Thymus (tissue), 11 donors: Measurements from ENCODE around the gene JUP. TPM values are rescaled to one million over a fixed set of nuclear protein-coding genes. Genes with fewer than 3 reads are reported as not detected.
A peak's percentile ranks its signal among the peaks of the same experiment; 100 is the strongest.

ENCODE experiments used
- DNase-seq, 9 donors: peaks; one replicate each; pipeline ENCODE4 v3.0.0-alpha.2; 2013; ENCODE audit warnings: low spot score in 9 of 9, low read depth in 6 of 9, missing footprints in 1 of 9
- H3K27ac ChIP-seq, 2 donors: one replicate each; pipeline ENCODE4 v1.5.1; 2013; ENCODE audit warnings: control low read depth in 1 of 2, low read depth in 1 of 2, low read length in 1 of 2, mild to moderate bottlenecking in 1 of 2, moderate library complexity in 1 of 2
- H3K27me3 ChIP-seq, 2 donors: one replicate each; pipeline ENCODE4 v1.5.1; 2013; ENCODE audit warnings: low read length in 1 of 2; ENCODE audit not compliant: control insufficient read depth in 2 of 2, insufficient read depth in 1 of 2
- H3K36me3 ChIP-seq, 2 donors: one replicate each; pipeline ENCODE4 v1.5.1; 2013; ENCODE audit warnings: low read length in 1 of 2, mild to moderate bottlenecking in 1 of 2, moderate library complexity in 1 of 2; ENCODE audit not compliant: control insufficient read depth in 2 of 2, insufficient read depth in 2 of 2
- H3K4me1 ChIP-seq, 2 donors: one replicate each; pipeline ENCODE4 v1.5.1; 2013; ENCODE audit warnings: low read length in 2 of 2; ENCODE audit not compliant: control insufficient read depth in 2 of 2, insufficient read depth in 2 of 2
- H3K4me3 ChIP-seq, 2 donors: one replicate each; pipeline ENCODE4 v1.5.1; 2013; ENCODE audit warnings: low read length in 2 of 2, control low read depth in 1 of 2, mild to moderate bottlenecking in 1 of 2
- H3K9me3 ChIP-seq, 2 donors: one replicate each; pipeline ENCODE4 v1.5.1; 2013; ENCODE audit warnings: low read length in 1 of 2, mild to moderate bottlenecking in 1 of 2; ENCODE audit not compliant: control insufficient read depth in 2 of 2, insufficient read depth in 1 of 2
- WGBS: extraction: QIAGEN DNeasy Blood & Tissue Kit; methylation state at CpG from one replicate; pipeline ENCODE4 v1.1.7; 2013; 5-methylcytosine and 5-hydroxymethylcytosine counted together
- polyA plus RNA-seq: library from polyadenylated mRNA; stranded (reverse); fragments of 200-250 nt; gene quantifications from one replicate; pipeline ENCODE4 v1.2.3, GENCODE V29; 2013
- total RNA-seq: library from RNA; stranded (reverse); fragments of 120-200 nt; gene quantifications from one replicate; pipeline ENCODE4 v1.2.4, GENCODE V29; 2013
- donor health status: healthy.

JUP gene
- total and polyA plus RNA-seq, 2 donors = 27.0 to 87.6 TPM

DNA sequence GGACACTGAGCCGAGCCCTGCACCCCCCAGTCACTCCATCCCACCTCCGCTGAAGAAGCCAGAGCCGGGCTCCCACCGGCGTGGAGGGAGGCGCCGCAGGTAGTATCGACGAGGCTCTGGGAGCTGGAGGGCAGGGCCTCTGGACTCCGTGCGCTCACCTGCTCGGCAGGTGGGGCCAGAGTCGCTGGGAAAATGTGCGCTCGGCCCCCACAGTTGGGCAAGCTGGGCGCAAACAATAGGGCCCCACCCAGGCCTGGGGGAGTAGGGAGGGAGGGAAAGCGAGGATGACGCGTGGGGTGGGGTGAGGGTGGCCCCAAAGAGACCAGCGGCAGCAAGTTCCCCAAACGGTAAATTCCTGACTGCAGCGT is 668 bp downstream of the JUP start:
- peaks cover 18 to 76% of the 10 kb centered on the region in 2 donors for H3K4me1 ChIP-seq

DNA sequence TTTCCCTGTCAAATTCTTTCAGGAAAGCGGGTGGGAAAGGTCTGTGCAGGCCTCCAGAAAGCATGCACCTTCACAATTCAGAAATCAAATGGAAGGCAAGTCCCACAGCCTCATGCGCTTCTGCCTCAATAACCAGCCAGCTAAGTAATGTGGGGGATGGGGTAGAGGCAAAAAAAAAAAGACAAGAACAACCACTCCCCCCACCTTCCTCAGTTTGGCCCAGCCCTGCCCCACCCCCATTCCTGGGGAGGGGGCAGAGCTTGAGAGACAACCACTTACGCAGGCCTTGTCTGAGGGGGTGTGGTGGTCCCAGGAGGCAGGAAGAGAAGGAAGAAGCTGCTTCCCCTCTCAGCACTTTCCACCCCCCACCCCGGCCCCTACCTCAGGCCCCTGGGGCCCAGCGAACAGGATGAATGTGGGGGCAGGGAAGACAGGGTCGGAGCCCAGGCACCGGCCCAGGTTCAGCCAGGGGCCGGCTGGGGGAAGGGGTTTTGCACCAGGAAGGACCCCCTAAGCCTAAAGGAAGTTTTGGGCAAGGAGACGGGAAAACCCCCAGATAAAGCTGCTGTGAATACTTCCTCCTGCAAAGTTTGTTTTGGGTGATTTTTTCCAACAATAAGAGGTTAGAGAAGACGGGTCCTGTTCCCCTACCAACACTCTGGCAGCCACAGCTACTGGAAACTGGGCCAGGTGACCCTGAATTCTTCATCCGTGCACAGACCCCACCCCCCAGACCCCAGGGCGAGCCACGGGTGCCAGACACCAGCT is 1.2 kb downstream of the JUP start:
- peak in 5 of 9 donors; percentile 64 to 85 (median 67) for DNase-seq
- Histone ChIP-seq H3K27ac (peak overlapping the region; percentile 72 to 83), H3K36me3 (peaks cover 0 to 3% of the 10 kb centered on the region in 2 donors), H3K4me1 (peaks cover 18 to 74% of the 10 kb centered on the region in 2 donors), H3K4me3 (peak overlapping the region; percentile 55 to 58), H3K27me3 (peaks cover 0 to 5% of the 10 kb centered on the region in 2 donors), H3K9me3 (no peaks in the 10 kb centered on the region)
- WGBS = 4% methylated on average over 13 of the region's 13 CpGs

More for the DNA sequence above, 668 bp downstream of the JUP start:
- peak in 1 of 9 donors; percentile 10 for DNase-seq
- Histone ChIP-seq H3K27ac (peak overlapping the region; percentile 71 to 83), H3K27me3 (peaks cover 0 to 5% of the 10 kb centered on the region in 2 donors), H3K9me3 (no peaks in the 10 kb centered on the region), H3K36me3 (peaks cover 0 to 3% of the 10 kb centered on the region in 2 donors), H3K4me3 (peak overlapping the region; percentile 55 to 58)
- WGBS = under 1% methylated on average over 22 of the region's 22 CpGs

DNA sequence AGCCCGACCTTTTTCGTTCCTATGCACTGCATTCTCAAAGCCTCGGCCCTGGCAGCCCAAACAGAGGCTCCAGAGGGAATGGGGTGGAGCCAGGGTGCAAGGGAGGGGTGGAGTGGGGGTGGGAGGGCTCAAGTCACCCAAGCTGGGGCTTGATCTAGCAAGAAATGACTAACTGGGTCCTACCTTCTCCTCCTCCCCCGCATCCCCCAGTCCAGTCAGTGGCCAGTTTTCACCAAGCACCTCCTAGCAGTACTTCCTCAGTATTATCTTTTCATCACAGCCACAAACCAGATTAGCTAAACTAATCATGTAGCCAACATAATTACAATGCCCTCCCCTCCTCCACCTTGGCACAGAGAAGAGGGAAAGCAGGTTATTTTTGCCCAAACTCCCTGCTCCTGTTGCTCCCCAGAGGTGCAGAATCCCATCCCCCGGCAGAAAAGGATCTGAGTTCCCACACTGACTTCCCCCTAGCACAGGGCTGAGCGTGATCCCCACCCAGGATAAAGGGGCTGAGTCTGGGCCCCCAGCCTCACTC is 2.2 kb downstream of the JUP start:
- peak in 1 of 9 donors; percentile 33 for DNase-seq
- 22% methylated on average over 6 of the region's 6 CpGs for WGBS
- Histone ChIP-seq H3K27ac (peak overlapping the region; percentile 53 to 61), H3K27me3 (peaks cover 0 to 5% of the 10 kb centered on the region in 2 donors), H3K4me3 (peak overlapping the region in 1 of 2 donors; percentile 58), H3K36me3 (peaks cover 0 to 3% of the 10 kb centered on the region in 2 donors), H3K4me1 (peaks cover 18 to 64% of the 10 kb centered on the region in 2 donors), H3K9me3 (no peaks in the 10 kb centered on the region)

GRCh38 chr17:41782142-41782541 is 4.4 kb downstream of the JUP start:
- H3K27me3 ChIP-seq = peaks cover 0 to 5% of the 10 kb centered on the region in 2 donors
- WGBS = 95% methylated on average over 4 of the region's 4 CpGs
- H3K27ac ChIP-seq = no peak overlapping the region
- no peak for DNase-seq
- H3K4me1 ChIP-seq = peaks cover 18 to 48% of the 10 kb centered on the region in 2 donors
- no peaks in the 10 kb centered on the region for H3K9me3 ChIP-seq
- no peak overlapping the region for H3K4me3 ChIP-seq
- peaks cover 0 to 7% of the 10 kb centered on the region in 2 donors for H3K36me3 ChIP-seq

- 88% methylated on average over 13 of the region's 13 CpGs for WGBS
- Histone ChIP-seq H3K36me3 (peaks cover 0 to 7% of the 10 kb centered on the region in 2 donors), H3K4me3 (no peak overlapping the region), H3K27me3 (peaks cover 0 to 5% of the 10 kb centered on the region in 2 donors), H3K27ac (no peak overlapping the region), H3K4me1 (peaks cover 18 to 42% of the 10 kb centered on the region in 2 donors), H3K9me3 (no peaks in the 10 kb centered on the region)
- DNase-seq = no peak
These were observed 5.0 kb downstream of the JUP start for GRCh38 chr17:41781404-41782110.

- peaks cover 2 to 30% of the 10 kb centered on the region in 2 donors for H3K4me1 ChIP-seq
These were observed 6.6 kb downstream of the JUP start for GRCh38 chr17:41779954-41780353.

DNA sequence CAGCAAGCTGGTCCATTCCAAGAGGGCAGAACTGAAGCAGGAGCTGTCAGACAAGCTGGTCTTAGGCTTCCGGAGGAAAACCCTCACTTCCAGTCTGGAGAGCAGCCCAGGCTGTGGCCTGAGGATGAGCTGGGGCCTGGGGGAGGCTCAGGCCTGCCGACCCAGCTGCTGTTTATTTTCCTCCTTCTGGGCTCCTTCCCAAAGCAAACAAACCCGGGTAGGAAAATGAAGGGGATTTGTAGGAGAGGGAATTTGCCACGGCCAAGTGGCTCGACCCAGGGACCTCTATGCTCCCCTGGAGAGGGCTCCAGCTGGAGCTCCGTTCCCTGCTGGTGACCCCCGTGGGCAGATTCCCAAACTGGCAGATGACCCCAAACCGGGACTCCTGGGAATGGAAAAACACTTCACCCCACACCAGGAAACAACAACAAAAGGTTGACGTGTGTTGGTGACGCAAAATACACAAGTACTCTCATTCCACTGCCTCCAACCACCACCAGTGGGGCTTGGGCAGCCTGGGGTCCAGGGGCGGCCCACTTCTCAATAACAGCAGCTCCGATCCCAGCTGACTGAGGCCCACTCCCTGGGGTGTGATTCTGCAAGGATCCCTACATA is 8.8 kb downstream of the JUP start:
- peaks cover 0 to 20% of the 10 kb centered on the region in 2 donors for H3K4me1 ChIP-seq
- DNase-seq = no peak
- no peak overlapping the region for H3K4me3 ChIP-seq
- H3K27ac ChIP-seq = peak overlapping the region in 1 of 2 donors; percentile 42
- H3K36me3 ChIP-seq = peaks cover 0 to 14% of the 10 kb centered on the region in 2 donors
- H3K27me3 ChIP-seq = no peaks in the 10 kb centered on the region
- 69% methylated on average over 12 of the region's 12 CpGs for WGBS
- no peaks in the 10 kb centered on the region for H3K9me3 ChIP-seq

More at GRCh38 chr17:41779954-41780353, 6.6 kb downstream of the JUP start:
- no peaks in the 10 kb centered on the region for H3K9me3 ChIP-seq
- 98% methylated on average over 1 of the region's 1 CpG for WGBS
- DNase-seq = no peak
- no peak overlapping the region for H3K4me3 ChIP-seq
- H3K27ac ChIP-seq = no peak overlapping the region
- no peaks in the 10 kb centered on the region for H3K27me3 ChIP-seq
- H3K36me3 ChIP-seq = peaks cover 0 to 14% of the 10 kb centered on the region in 2 donors

DNA sequence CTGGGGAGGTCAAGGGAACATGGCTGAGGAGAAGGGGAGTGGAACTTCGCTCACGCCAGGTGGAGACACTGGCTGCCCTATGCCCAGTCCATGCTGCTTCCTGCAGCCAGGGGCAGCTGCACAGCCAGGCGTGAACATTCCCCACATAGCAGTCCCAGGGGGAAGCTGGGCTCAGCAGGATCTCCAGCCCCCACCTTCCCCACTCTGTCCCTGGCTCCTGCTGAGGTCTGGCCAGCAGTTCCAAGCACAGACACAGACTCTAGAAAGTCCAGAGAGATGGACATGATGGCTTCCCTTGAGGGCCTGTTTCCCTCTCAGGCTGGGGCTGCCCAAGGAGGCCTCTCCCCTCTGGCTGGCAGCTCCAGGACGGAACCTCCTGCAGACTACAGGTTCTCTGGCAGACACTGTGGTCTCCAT is 9.3 kb downstream of the JUP start:
- H3K27me3 ChIP-seq = no peaks in the 10 kb centered on the region
- H3K36me3 ChIP-seq = peaks cover 0 to 11% of the 10 kb centered on the region in 2 donors
- DNase-seq = no peak
- no peaks in the 10 kb centered on the region for H3K9me3 ChIP-seq
- WGBS = 90% methylated on average over 4 of the region's 4 CpGs
- H3K27ac ChIP-seq = no peak overlapping the region
- no peak overlapping the region for H3K4me3 ChIP-seq
- peaks cover 0 to 19% of the 10 kb centered on the region in 2 donors for H3K4me1 ChIP-seq
